ENCODE data around the gene TSPAN9.
A peak's percentile ranks its signal among the peaks of the same experiment; 100 is the strongest.

The TSPAN9 gene

GRCh38 chr12:3305464-3305863 lies 228.3 kb downstream of the TSPAN9 start:
- no peak for DNase-seq

- no peak for DNase-seq
Observed at GRCh38 chr12:3305904-3306619, 228.9 kb downstream of the TSPAN9 start.

GRCh38 chr12:3307389-3307788 lies 230.2 kb downstream of the TSPAN9 start:
- DNase-seq: no peak

GRCh38 chr12:3308063-3308462 lies 230.9 kb downstream of the TSPAN9 start:
- DNase-seq: peak in 1 of 2 experiments; percentile 57

- no peak for DNase-seq
Observed at GRCh38 chr12:3308609-3309008, 231.4 kb downstream of the TSPAN9 start.

- DNase-seq: no peak
Observed at GRCh38 chr12:3309805-3310204, 232.6 kb downstream of the TSPAN9 start.

- peak in 1 of 2 experiments; percentile 67 for DNase-seq
Observed at GRCh38 chr12:3310271-3311026, 233.3 kb downstream of the TSPAN9 start.

GRCh38 chr12:3311027-3311402 lies 233.8 kb downstream of the TSPAN9 start:
- DNase-seq: peak; percentile 70 to 90

- DNase-seq: no peak
Observed at GRCh38 chr12:3311491-3312103, 234.4 kb downstream of the TSPAN9 start.

GRCh38 chr12:3313066-3313465 lies 235.9 kb downstream of the TSPAN9 start:
- no peak for DNase-seq

- peak; percentile 11 to 65 for DNase-seq
Observed at GRCh38 chr12:3313675-3314663, 236.8 kb downstream of the TSPAN9 start.

GRCh38 chr12:3315201-3315661 lies 238.1 kb downstream of the TSPAN9 start:
- DNase-seq: peak; percentile 84 to 95

GRCh38 chr12:3316776-3317480 lies 239.7 kb downstream of the TSPAN9 start:
- no peak for DNase-seq

- no peak for DNase-seq
Observed at GRCh38 chr12:3317481-3317815, 240.3 kb downstream of the TSPAN9 start.

- DNase-seq: no peak
Observed at GRCh38 chr12:3317841-3318501, 240.8 kb downstream of the TSPAN9 start.

GRCh38 chr12:3319723-3320492 lies 242.7 kb downstream of the TSPAN9 start:
- DNase-seq: no peak

- no peak for DNase-seq
Observed at GRCh38 chr12:3320881-3321509, 243.8 kb downstream of the TSPAN9 start.

GRCh38 chr12:3321881-3322280 lies 244.7 kb downstream of the TSPAN9 start:
- no peak for DNase-seq

GRCh38 chr12:3323002-3323685 lies 246.0 kb downstream of the TSPAN9 start:
- no peak for DNase-seq

- DNase-seq: no peak
Observed at GRCh38 chr12:3325736-3326135, 248.6 kb downstream of the TSPAN9 start.

Data from NCI-H2081 (cell line).